NCI-H1417 (cell line): ENCODE measurements around the gene SPSB4.
A peak's percentile ranks its signal among the peaks of the same experiment; 100 is the strongest.
"Not testable (repeated sequence)": the region's sequence is repeated elsewhere in the genome, so short reads cannot be mapped to it uniquely, and the experiment has no call there.

Experiments
- DNase-seq, 3 experiments: peaks; one replicate each; lab custom pipeline; 2025; lab: John Stamatoyannopoulos, UW

The SPSB4 gene

GRCh38 chr3:141114816-141115460 lies 63.8 kb downstream of the SPSB4 start:
- DNase-seq = no peak

GRCh38 chr3:141115789-141116541 lies 64.8 kb downstream of the SPSB4 start:
- no peak for DNase-seq

GRCh38 chr3:141116721-141117120 lies 65.6 kb downstream of the SPSB4 start:
- no peak for DNase-seq

GRCh38 chr3:141117982-141118381 lies 66.8 kb downstream of the SPSB4 start:
- DNase-seq = not testable (repeated sequence)

- no peak for DNase-seq
These were observed 71.4 kb downstream of the SPSB4 start for GRCh38 chr3:141122455-141123030.

- no peak for DNase-seq
These were observed 72.7 kb downstream of the SPSB4 start for GRCh38 chr3:141123677-141124410.

GRCh38 chr3:141124715-141125114 lies 73.6 kb downstream of the SPSB4 start:
- DNase-seq = no peak

- no peak for DNase-seq
These were observed 74.2 kb downstream of the SPSB4 start for GRCh38 chr3:141125351-141125750.

- no peak for DNase-seq
These were observed 75.7 kb downstream of the SPSB4 start for GRCh38 chr3:141126661-141127343.

GRCh38 chr3:141127344-141128125 lies 76.4 kb downstream of the SPSB4 start:
- DNase-seq = no peak

GRCh38 chr3:141128126-141128777 lies 77.1 kb downstream of the SPSB4 start:
- no peak for DNase-seq

GRCh38 chr3:141129049-141129448 lies 77.9 kb downstream of the SPSB4 start:
- no peak for DNase-seq

- peak in 1 of 3 experiments; percentile 20 for DNase-seq
These were observed 78.4 kb downstream of the SPSB4 start for GRCh38 chr3:141129541-141130011.

- DNase-seq = no peak
These were observed 92.4 kb downstream of the SPSB4 start for GRCh38 chr3:141143517-141143916.

GRCh38 chr3:141146979-141147470 lies 95.9 kb downstream of the SPSB4 start:
- no peak for DNase-seq

- DNase-seq = no peak
These were observed 96.5 kb downstream of the SPSB4 start for GRCh38 chr3:141147657-141148056.

GRCh38 chr3:141148169-141148568 lies 97.0 kb downstream of the SPSB4 start:
- no peak for DNase-seq

GRCh38 chr3:141148770-141149169 lies 97.6 kb downstream of the SPSB4 start:
- DNase-seq = no peak

GRCh38 chr3:141150081-141150830 lies 99.1 kb downstream of the SPSB4 start:
- no peak for DNase-seq

- DNase-seq = no peak
These were observed 99.8 kb downstream of the SPSB4 start for GRCh38 chr3:141150931-141151330.
